ENCODE results near the gene CIAO3. TPM values are rescaled to one million over a fixed set of nuclear protein-coding genes. Genes with fewer than 3 reads are reported as not detected.

CIAO3 gene
- total RNA-seq, 2 experiments from 2014 or later = 34.8 to 37.0 TPM

- ATAC-seq = no peak
- H3K27ac Mint-ChIP-seq = no peak overlapping the region
- H3K4me1 Mint-ChIP-seq = peaks cover 4% of the 10 kb centered on the region
- no peak for DNase-seq
- H3K4me3 Mint-ChIP-seq = no peak overlapping the region
- H3K27me3 Mint-ChIP-seq = peaks cover 43% of the 10 kb centered on the region
- CTCF ChIA-PET = interaction anchor here (1.8 to 2.6 kb wide), 3 partner anchors 9 to 74 kb away, joined by 7 to 12 read pairs (median 7); partner anchors contain the start of gene ANTKMT
- H3K9me3 Mint-ChIP-seq (ENCODE audit: low read depth) = no peaks in the 10 kb centered on the region
- no peaks in the 10 kb centered on the region for H3K36me3 Mint-ChIP-seq
These were observed 29.7 kb downstream of the CIAO3 start for GRCh38 chr16:711084-711483.

- CTCF ChIA-PET = interaction anchor here (1.2 to 2.6 kb wide), 6 partner anchors 9 to 78 kb away, joined by 3 to 12 read pairs (median 7); partner anchors contain the start of genes ANTKMT, CHTF18, CIAO3 and RPUSD1
- H3K9me3 Mint-ChIP-seq (ENCODE audit: low read depth) = no peaks in the 10 kb centered on the region
- no peak overlapping the region for H3K4me3 Mint-ChIP-seq
- H3K27ac Mint-ChIP-seq = no peak overlapping the region
- ATAC-seq = no peak
- peaks cover 39% of the 10 kb centered on the region for H3K27me3 Mint-ChIP-seq
- peaks cover 3% of the 10 kb centered on the region for H3K4me1 Mint-ChIP-seq
- no peak for DNase-seq
- no peaks in the 10 kb centered on the region for H3K36me3 Mint-ChIP-seq
These were observed 30.2 kb downstream of the CIAO3 start for GRCh38 chr16:710500-711075.

GRCh38 chr16:709566-710499 is 31.0 kb downstream of the CIAO3 start:
- peaks cover 40% of the 10 kb centered on the region for H3K27me3 Mint-ChIP-seq
- no peaks in the 10 kb centered on the region for H3K9me3 Mint-ChIP-seq (ENCODE audit: low read depth)
- no peak overlapping the region for H3K4me3 Mint-ChIP-seq
- DNase-seq = no peak
- no peak overlapping the region for H3K27ac Mint-ChIP-seq
- H3K36me3 Mint-ChIP-seq = no peaks in the 10 kb centered on the region
- no peak for ATAC-seq
- CTCF ChIA-PET = interaction anchor here (1.2 to 2.6 kb wide), 6 partner anchors 10 to 79 kb away, joined by 3 to 12 read pairs (median 7); partner anchors contain the start of genes ANTKMT, CHTF18, CIAO3 and RPUSD1
- peaks cover 3% of the 10 kb centered on the region for H3K4me1 Mint-ChIP-seq

GRCh38 chr16:708959-709358 is 31.8 kb downstream of the CIAO3 start:
- Mint-ChIP-seq H3K4me3 (no peak overlapping the region), H3K9me3 (ENCODE audit: low read depth) (no peaks in the 10 kb centered on the region)
- CTCF ChIA-PET = interaction anchor here (1.8 to 2.6 kb wide), 4 partner anchors 11 to 79 kb away, joined by 4 to 12 read pairs (median 8); partner anchors contain the start of genes ANTKMT, CHTF18, CIAO3 and RPUSD1

GRCh38 chr16:708019-708418 is 32.8 kb downstream of the CIAO3 start:
- no peak overlapping the region for H3K4me3 Mint-ChIP-seq
- H3K27me3 Mint-ChIP-seq = peaks cover 53% of the 10 kb centered on the region
- no peak overlapping the region for H3K27ac Mint-ChIP-seq
- H3K9me3 Mint-ChIP-seq (ENCODE audit: low read depth) = no peaks in the 10 kb centered on the region
- DNase-seq (no peak), ATAC-seq (no peak)
- no peaks in the 10 kb centered on the region for H3K36me3 Mint-ChIP-seq
- CTCF ChIA-PET = interaction anchor here (1.3 kb wide), 1 partner anchor 78 kb away, joined by 5 read pairs; no protein-coding TSS in a partner anchor
- peaks cover 3% of the 10 kb centered on the region for H3K4me1 Mint-ChIP-seq

More at GRCh38 chr16:708959-709358, 31.8 kb downstream of the CIAO3 start:
- Mint-ChIP-seq H3K4me1 (peaks cover 3% of the 10 kb centered on the region), H3K36me3 (no peaks in the 10 kb centered on the region), H3K27me3 (peaks cover 45% of the 10 kb centered on the region), H3K27ac (no peak overlapping the region)
- ATAC-seq (no peak), DNase-seq (no peak)

- CTCF ChIA-PET = interaction anchor here (0.8 to 1.3 kb wide), 4 partner anchors 11 to 78 kb away, joined by 3 to 5 read pairs (median 3); partner anchors contain the start of genes CIAO3 and WDR24
- Mint-ChIP-seq H3K4me1 (no peaks in the 10 kb centered on the region), H3K9me3 (ENCODE audit: low read depth) (no peaks in the 10 kb centered on the region), H3K27me3 (peaks cover 58% of the 10 kb centered on the region), H3K36me3 (no peaks in the 10 kb centered on the region), H3K4me3 (no peak overlapping the region), H3K27ac (no peak overlapping the region)
- DNase-seq = no peak
- no peak for ATAC-seq
These were observed 33.7 kb downstream of the CIAO3 start for GRCh38 chr16:707062-707538.

- no peaks in the 10 kb centered on the region for H3K4me1 Mint-ChIP-seq
- H3K27ac Mint-ChIP-seq = no peak overlapping the region
These were observed 34.4 kb downstream of the CIAO3 start for GRCh38 chr16:706189-707061.

GRCh38 chr16:705431-706188 is 35.2 kb downstream of the CIAO3 start, which contains the start of gene FBXL16:
Gene FBXL16, minus strand, starts transcription at chr16:705801. Its CDS starts 8,396 bp downstream, at chr16:697405.
- DNase-seq (no peak), ATAC-seq (no peak)
- Mint-ChIP-seq H3K36me3 (no peaks in the 10 kb centered on the region), H3K27me3 (peaks cover 68% of the 10 kb centered on the region), H3K27ac (no peak within 1 kb of the TSS), H3K4me1 (no peaks in the 10 kb centered on the region), H3K9me3 (ENCODE audit: low read depth) (no peaks in the 10 kb centered on the region), H3K4me3 (no peak within 1 kb of the TSS)
- CTCF ChIA-PET = no interaction called here

More at GRCh38 chr16:706189-707061, 34.4 kb downstream of the CIAO3 start:
- DNase-seq (no peak), ATAC-seq (no peak)
- CTCF ChIA-PET = interaction anchor here (0.8 to 1.0 kb wide), 3 partner anchors 10 to 34 kb away, joined by 3 read pairs; partner anchors contain the start of genes CIAO3 and WDR24
- Mint-ChIP-seq H3K9me3 (ENCODE audit: low read depth) (no peaks in the 10 kb centered on the region), H3K4me3 (no peak overlapping the region), H3K36me3 (no peaks in the 10 kb centered on the region), H3K27me3 (peaks cover 64% of the 10 kb centered on the region)

GRCh38 chr16:704552-705380 is 36.0 kb downstream of the CIAO3 start:
- Mint-ChIP-seq H3K9me3 (ENCODE audit: low read depth) (no peaks in the 10 kb centered on the region), H3K27ac (no peak overlapping the region), H3K4me1 (peaks cover 2% of the 10 kb centered on the region), H3K36me3 (no peaks in the 10 kb centered on the region), H3K4me3 (no peak overlapping the region), H3K27me3 (peaks cover 69% of the 10 kb centered on the region)
- DNase-seq (no peak), ATAC-seq (no peak)
- CTCF ChIA-PET = interaction anchor here (0.7 to 3.0 kb wide), 3 partner anchors 8 to 36 kb away, joined by 3 to 14 read pairs (median 3); partner anchors contain the start of genes CIAO3 and METRN

- CTCF ChIA-PET = interaction anchor here (0.7 to 3.0 kb wide), 3 partner anchors 9 to 36 kb away, joined by 3 to 14 read pairs (median 3); partner anchors contain the start of genes CIAO3 and METRN
- no peaks in the 10 kb centered on the region for H3K36me3 Mint-ChIP-seq
- no peaks in the 10 kb centered on the region for H3K9me3 Mint-ChIP-seq (ENCODE audit: low read depth)
- H3K27me3 Mint-ChIP-seq = peaks cover 63% of the 10 kb centered on the region
- no peak for ATAC-seq
- peaks cover 9% of the 10 kb centered on the region for H3K4me1 Mint-ChIP-seq
- no peak for DNase-seq
- no peak overlapping the region for H3K27ac Mint-ChIP-seq
- H3K4me3 Mint-ChIP-seq = no peak overlapping the region
These were observed 36.8 kb downstream of the CIAO3 start for GRCh38 chr16:704047-704446.

- H3K36me3 Mint-ChIP-seq = no peaks in the 10 kb centered on the region
- DNase-seq (no peak), ATAC-seq (no peak)
- no peaks in the 10 kb centered on the region for H3K9me3 Mint-ChIP-seq (ENCODE audit: low read depth)
- peaks cover 58% of the 10 kb centered on the region for H3K27me3 Mint-ChIP-seq
- H3K4me1 Mint-ChIP-seq = peaks cover 12% of the 10 kb centered on the region
- CTCF ChIA-PET = interaction anchor here (1.1 to 3.0 kb wide), 3 partner anchors 10 to 83 kb away, joined by 3 to 14 read pairs (median 3); partner anchors contain the start of gene METRN
- no peak overlapping the region for H3K4me3 Mint-ChIP-seq
- no peak overlapping the region for H3K27ac Mint-ChIP-seq
These were observed 37.4 kb downstream of the CIAO3 start for GRCh38 chr16:703406-703805.
